IPS DF 6.9 (cell line): ENCODE results near the gene EIF4G3.
"Not testable (repeated sequence)": the region's sequence is repeated elsewhere in the genome, so short reads cannot be mapped to it uniquely, and the experiment has no call there.

Source experiments
- DNase-seq: peaks from one replicate; pipeline ENCODE4 v3.0.0-alpha.2; 2013; ENCODE audit warnings: low read depth, low spot score
- H3K27ac ChIP-seq: one replicate; pipeline ENCODE4 v1.5.1; 2013; ENCODE audit warnings: low read length, control low read depth
- H3K27me3 ChIP-seq: 2 replicates; pipeline ENCODE4 v1.6.1; 2013; ENCODE audit warnings: mild to moderate bottlenecking, low read length; ENCODE audit not compliant: control insufficient read depth, insufficient read depth
- H3K36me3 ChIP-seq: 2 replicates; pipeline ENCODE4 v1.6.1; 2013; ENCODE audit warnings: low read length; ENCODE audit not compliant: control insufficient read depth, insufficient read depth
- H3K4me1 ChIP-seq: 2 replicates; pipeline ENCODE4 v1.6.1; 2013; ENCODE audit warnings: low read length; ENCODE audit not compliant: control insufficient read depth, insufficient read depth
- H3K4me3 ChIP-seq: 2 replicates; pipeline ENCODE4 v1.5.1; 2013; ENCODE audit warnings: mild to moderate bottlenecking, low read length
- H3K9me3 ChIP-seq: 2 replicates; pipeline ENCODE4 v1.6.1; 2013; ENCODE audit warnings: low read length, inconsistent platforms; ENCODE audit not compliant: control insufficient read depth, insufficient read depth
- whole genome bisulfite sequencing: extraction: QIAGEN DNeasy Blood & Tissue Kit; methylation state at CpG from one replicate; pipeline ENCODE4 v1.1.7; 2013; ENCODE audit warnings: mixed read lengths, missing lambda C conversion rate; ENCODE audit not compliant: insufficient read length, insufficient coverage; 5-methylcytosine and 5-hydroxymethylcytosine counted together

The EIF4G3 gene

GRCh38 chr1:21185221-21185731 is 8.6 kb upstream of the EIF4G3 start:
- Histone ChIP-seq H3K27ac (no peak overlapping the region), H3K36me3 (no peaks in the 10 kb centered on the region), H3K27me3 (peaks cover 44% of the 10 kb centered on the region), H3K4me3 (no peak overlapping the region), H3K9me3 (no peaks in the 10 kb centered on the region), H3K4me1 (no peaks in the 10 kb centered on the region)
- no peak for DNase-seq
- no CpG with 5 or more reads among the region's 5 CpGs for WGBS

- H3K27me3 ChIP-seq: peaks cover 34% of the 10 kb centered on the region
Observed at GRCh38 chr1:21184276-21184675, 7.6 kb upstream of the EIF4G3 start.

GRCh38 chr1:21182181-21182731 is 5.6 kb upstream of the EIF4G3 start:
- peaks cover 15% of the 10 kb centered on the region for H3K27me3 ChIP-seq
- no peak overlapping the region for H3K27ac ChIP-seq
- H3K36me3 ChIP-seq: no peaks in the 10 kb centered on the region
- DNase-seq: no peak
- no peaks in the 10 kb centered on the region for H3K9me3 ChIP-seq
- peaks cover 2% of the 10 kb centered on the region; the same call in 1 of the 2 replicates for H3K4me1 ChIP-seq
- no CpG with 5 or more reads among the region's 7 CpGs for WGBS
- H3K4me3 ChIP-seq: no peak overlapping the region

More at GRCh38 chr1:21184276-21184675, 7.6 kb upstream of the EIF4G3 start:
- no peak overlapping the region for H3K27ac ChIP-seq
- H3K4me3 ChIP-seq: no peak overlapping the region
- H3K9me3 ChIP-seq: no peaks in the 10 kb centered on the region
- no peaks in the 10 kb centered on the region for H3K36me3 ChIP-seq
- no CpG with 5 or more reads among the region's 1 CpG for WGBS
- H3K4me1 ChIP-seq: no peaks in the 10 kb centered on the region
- DNase-seq: no peak

- H3K27ac ChIP-seq, H3K9me3 ChIP-seq, H3K27me3 ChIP-seq, H3K36me3 ChIP-seq, H3K4me3 ChIP-seq, DNase-seq, H3K4me1 ChIP-seq: not testable (repeated sequence)
- WGBS: no CpG with 5 or more reads among the region's 16 CpGs
Observed at GRCh38 chr1:21178271-21178670, 1.6 kb upstream of the EIF4G3 start.

GRCh38 chr1:21175670-21176581 is 771 bp downstream of the EIF4G3 start:
- Histone ChIP-seq H3K36me3 (no peaks in the 10 kb centered on the region), H3K27ac (no peak overlapping the region), H3K9me3 (no peaks in the 10 kb centered on the region), H3K4me1 (peaks cover 3% of the 10 kb centered on the region; the same call in 1 of the 2 replicates), H3K27me3 (no peaks in the 10 kb centered on the region; the same call in 1 of the 2 replicates), H3K4me3 (peak overlapping the region; percentile 45)
- no CpG with 5 or more reads among the region's 69 CpGs for WGBS
- DNase-seq: no peak

- Histone ChIP-seq H3K27me3 (no peaks in the 10 kb centered on the region), H3K27ac (no peak overlapping the region), H3K4me3 (peak overlapping the region; percentile 45; the same call in 1 of the 2 replicates), H3K36me3 (no peaks in the 10 kb centered on the region), H3K4me1 (peaks cover 3% of the 10 kb centered on the region; the same call in 1 of the 2 replicates), H3K9me3 (no peaks in the 10 kb centered on the region)
- no peak for DNase-seq
- no CpG with 5 or more reads among the region's 6 CpGs for WGBS
Observed at GRCh38 chr1:21175324-21175669, 1.4 kb downstream of the EIF4G3 start.

GRCh38 chr1:21174654-21175323 is 1.9 kb downstream of the EIF4G3 start:
- WGBS: 100% methylated on average over 2 of the region's 12 CpGs
- peaks cover 3% of the 10 kb centered on the region; the same call in 1 of the 2 replicates for H3K4me1 ChIP-seq
- no peaks in the 10 kb centered on the region for H3K27me3 ChIP-seq
- no peaks in the 10 kb centered on the region for H3K36me3 ChIP-seq
- no peak for DNase-seq
- H3K9me3 ChIP-seq: no peaks in the 10 kb centered on the region
- peak overlapping the region; percentile 25; the same call in 1 of the 2 replicates for H3K4me3 ChIP-seq
- no peak overlapping the region for H3K27ac ChIP-seq

GRCh38 chr1:21174230-21174629 is 2.5 kb downstream of the EIF4G3 start:
- H3K27me3 ChIP-seq: no peaks in the 10 kb centered on the region
- H3K36me3 ChIP-seq: no peaks in the 10 kb centered on the region
- DNase-seq: no peak
- no peak overlapping the region for H3K27ac ChIP-seq
- H3K9me3 ChIP-seq: no peaks in the 10 kb centered on the region
- no CpG with 5 or more reads among the region's 2 CpGs for WGBS
- peaks cover 3% of the 10 kb centered on the region; the same call in 1 of the 2 replicates for H3K4me1 ChIP-seq
- H3K4me3 ChIP-seq: no peak overlapping the region

- not testable (repeated sequence) for DNase-seq, H3K27ac ChIP-seq, H3K27me3 ChIP-seq, H3K36me3 ChIP-seq, H3K4me3 ChIP-seq, H3K9me3 ChIP-seq, H3K4me1 ChIP-seq
- WGBS: no CpG with 5 or more reads among the region's 12 CpGs
Observed at GRCh38 chr1:21173096-21173495, 3.6 kb downstream of the EIF4G3 start.

- not testable (repeated sequence) for H3K4me3 ChIP-seq, H3K9me3 ChIP-seq, H3K27me3 ChIP-seq, DNase-seq, H3K27ac ChIP-seq, H3K4me1 ChIP-seq, H3K36me3 ChIP-seq
- no CpG with 5 or more reads among the region's 4 CpGs for WGBS
Observed at GRCh38 chr1:21170837-21171236, 5.9 kb downstream of the EIF4G3 start.
